ENCODE data around the gene FMNL2.

DNA sequence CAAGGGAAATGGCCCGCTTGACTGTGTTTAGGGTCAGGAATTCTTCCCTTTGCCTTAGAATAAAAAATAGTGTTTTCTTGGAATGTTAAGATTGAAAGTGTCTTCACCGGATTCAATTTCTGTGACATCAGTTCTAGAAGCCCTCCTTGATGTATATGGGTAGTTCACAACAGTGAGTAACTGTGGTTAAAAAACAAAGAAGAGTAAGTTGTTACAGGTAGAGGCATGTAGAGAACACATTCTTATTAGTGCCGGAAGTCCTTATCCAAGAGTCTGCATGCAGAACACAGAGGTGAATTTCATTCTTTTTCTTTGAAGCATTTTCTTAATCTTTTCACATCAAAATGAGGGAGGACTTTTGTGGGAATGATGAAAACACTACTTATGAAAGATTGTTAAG lies 105.5 kb downstream of the FMNL2 start:
- TF ChIP-seq, protein P1, sequence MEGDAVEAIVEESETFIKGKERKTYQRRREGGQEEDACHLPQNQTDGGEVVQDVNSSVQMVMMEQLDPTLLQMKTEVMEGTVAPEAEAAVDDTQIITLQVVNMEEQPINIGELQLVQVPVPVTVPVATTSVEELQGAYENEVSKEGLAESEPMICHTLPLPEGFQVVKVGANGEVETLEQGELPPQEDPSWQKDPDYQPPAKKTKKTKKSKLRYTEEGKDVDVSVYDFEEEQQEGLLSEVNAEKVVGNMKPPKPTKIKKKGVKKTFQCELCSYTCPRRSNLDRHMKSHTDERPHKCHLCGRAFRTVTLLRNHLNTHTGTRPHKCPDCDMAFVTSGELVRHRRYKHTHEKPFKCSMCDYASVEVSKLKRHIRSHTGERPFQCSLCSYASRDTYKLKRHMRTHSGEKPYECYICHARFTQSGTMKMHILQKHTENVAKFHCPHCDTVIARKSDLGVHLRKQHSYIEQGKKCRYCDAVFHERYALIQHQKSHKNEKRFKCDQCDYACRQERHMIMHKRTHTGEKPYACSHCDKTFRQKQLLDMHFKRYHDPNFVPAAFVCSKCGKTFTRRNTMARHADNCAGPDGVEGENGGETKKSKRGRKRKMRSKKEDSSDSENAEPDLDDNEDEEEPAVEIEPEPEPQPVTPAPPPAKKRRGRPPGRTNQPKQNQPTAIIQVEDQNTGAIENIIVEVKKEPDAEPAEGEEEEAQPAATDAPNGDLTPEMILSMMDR (conservative IDR thresholded peaks at IDR 0.05; ENCODE audit: low read depth in 2 of 2) = no peak
- TF ChIP-seq CREB1 (CRISPR knock-in tag; IDR thresholded peaks at IDR 0.05; ENCODE audit: low read depth) = no peak
- no peak for TF ChIP-seq EZH2phosphoT487 (IDR thresholded peaks at IDR 0.05; ENCODE audit: unreplicated experiment)
- TF ChIP-seq, protein P2, sequence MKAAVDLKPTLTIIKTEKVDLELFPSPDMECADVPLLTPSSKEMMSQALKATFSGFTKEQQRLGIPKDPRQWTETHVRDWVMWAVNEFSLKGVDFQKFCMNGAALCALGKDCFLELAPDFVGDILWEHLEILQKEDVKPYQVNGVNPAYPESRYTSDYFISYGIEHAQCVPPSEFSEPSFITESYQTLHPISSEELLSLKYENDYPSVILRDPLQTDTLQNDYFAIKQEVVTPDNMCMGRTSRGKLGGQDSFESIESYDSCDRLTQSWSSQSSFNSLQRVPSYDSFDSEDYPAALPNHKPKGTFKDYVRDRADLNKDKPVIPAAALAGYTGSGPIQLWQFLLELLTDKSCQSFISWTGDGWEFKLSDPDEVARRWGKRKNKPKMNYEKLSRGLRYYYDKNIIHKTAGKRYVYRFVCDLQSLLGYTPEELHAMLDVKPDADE (IDR thresholded peaks at IDR 0.05) = no peak
- no peak for TF ChIP-seq EZH2 (IDR thresholded peaks at IDR 0.05; ENCODE audit: low read depth, unreplicated experiment)
- TF ChIP-seq ZNF331 (CRISPR knock-in tag; IDR thresholded peaks at IDR 0.05; ENCODE audit: low read depth) = no peak
- TF ChIP-seq, protein P3, sequence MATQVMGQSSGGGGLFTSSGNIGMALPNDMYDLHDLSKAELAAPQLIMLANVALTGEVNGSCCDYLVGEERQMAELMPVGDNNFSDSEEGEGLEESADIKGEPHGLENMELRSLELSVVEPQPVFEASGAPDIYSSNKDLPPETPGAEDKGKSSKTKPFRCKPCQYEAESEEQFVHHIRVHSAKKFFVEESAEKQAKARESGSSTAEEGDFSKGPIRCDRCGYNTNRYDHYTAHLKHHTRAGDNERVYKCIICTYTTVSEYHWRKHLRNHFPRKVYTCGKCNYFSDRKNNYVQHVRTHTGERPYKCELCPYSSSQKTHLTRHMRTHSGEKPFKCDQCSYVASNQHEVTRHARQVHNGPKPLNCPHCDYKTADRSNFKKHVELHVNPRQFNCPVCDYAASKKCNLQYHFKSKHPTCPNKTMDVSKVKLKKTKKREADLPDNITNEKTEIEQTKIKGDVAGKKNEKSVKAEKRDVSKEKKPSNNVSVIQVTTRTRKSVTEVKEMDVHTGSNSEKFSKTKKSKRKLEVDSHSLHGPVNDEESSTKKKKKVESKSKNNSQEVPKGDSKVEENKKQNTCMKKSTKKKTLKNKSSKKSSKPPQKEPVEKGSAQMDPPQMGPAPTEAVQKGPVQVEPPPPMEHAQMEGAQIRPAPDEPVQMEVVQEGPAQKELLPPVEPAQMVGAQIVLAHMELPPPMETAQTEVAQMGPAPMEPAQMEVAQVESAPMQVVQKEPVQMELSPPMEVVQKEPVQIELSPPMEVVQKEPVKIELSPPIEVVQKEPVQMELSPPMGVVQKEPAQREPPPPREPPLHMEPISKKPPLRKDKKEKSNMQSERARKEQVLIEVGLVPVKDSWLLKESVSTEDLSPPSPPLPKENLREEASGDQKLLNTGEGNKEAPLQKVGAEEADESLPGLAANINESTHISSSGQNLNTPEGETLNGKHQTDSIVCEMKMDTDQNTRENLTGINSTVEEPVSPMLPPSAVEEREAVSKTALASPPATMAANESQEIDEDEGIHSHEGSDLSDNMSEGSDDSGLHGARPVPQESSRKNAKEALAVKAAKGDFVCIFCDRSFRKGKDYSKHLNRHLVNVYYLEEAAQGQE (IDR thresholded peaks at IDR 0.05; ENCODE audit: unreplicated experiment) = no peak
